ENCODE measurements around the gene CHMP5. TPM values are rescaled to one million over a fixed set of nuclear protein-coding genes. Genes with fewer than 3 reads are reported as not detected.

Gene CHMP5
- total RNA-seq, 1 donor from 2014 or later = 80.9 TPM

DNA sequence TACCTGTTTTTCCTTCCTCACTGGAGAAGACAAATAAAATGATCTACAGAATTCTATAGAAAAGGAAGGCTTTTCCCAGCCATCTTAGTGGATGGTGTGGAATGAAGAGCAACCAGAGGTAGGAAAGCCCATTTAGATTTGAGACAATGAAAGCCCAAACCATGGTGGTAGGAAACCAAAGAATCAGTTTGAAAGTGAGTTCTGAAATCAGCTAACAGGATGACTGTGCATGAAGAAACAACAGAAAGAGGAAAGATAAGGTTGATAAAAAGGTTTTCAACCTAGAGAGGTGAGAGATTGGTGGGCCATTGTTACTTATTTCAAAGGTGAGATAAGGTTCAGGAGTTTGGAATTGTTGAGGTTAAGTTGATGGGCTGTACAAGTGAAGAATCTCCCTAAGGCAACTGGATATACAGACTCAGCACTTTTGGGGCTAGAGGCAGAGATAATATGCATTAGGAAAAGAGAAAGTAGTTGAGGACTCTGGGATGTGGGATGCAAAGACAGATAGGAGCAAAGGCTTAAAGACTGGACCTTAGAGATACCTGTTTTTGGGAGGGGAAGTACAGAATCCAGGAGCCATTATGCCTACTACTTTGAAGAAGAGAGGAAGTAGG is 2.4 kb downstream of the CHMP5 start:
- no peak for DNase-seq
- TF ChIP-seq, protein P1, sequence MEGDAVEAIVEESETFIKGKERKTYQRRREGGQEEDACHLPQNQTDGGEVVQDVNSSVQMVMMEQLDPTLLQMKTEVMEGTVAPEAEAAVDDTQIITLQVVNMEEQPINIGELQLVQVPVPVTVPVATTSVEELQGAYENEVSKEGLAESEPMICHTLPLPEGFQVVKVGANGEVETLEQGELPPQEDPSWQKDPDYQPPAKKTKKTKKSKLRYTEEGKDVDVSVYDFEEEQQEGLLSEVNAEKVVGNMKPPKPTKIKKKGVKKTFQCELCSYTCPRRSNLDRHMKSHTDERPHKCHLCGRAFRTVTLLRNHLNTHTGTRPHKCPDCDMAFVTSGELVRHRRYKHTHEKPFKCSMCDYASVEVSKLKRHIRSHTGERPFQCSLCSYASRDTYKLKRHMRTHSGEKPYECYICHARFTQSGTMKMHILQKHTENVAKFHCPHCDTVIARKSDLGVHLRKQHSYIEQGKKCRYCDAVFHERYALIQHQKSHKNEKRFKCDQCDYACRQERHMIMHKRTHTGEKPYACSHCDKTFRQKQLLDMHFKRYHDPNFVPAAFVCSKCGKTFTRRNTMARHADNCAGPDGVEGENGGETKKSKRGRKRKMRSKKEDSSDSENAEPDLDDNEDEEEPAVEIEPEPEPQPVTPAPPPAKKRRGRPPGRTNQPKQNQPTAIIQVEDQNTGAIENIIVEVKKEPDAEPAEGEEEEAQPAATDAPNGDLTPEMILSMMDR (IDR thresholded peaks at IDR 0.05) = no peak
- intact Hi-C loops (cut with DNase I) = no loop called here
- peaks cover 27% of the 10 kb centered on the region for H3K4me1 ChIP-seq
- H3K36me3 ChIP-seq = peaks cover 68% of the 10 kb centered on the region
- no peaks in the 10 kb centered on the region for H3K9me3 ChIP-seq
- H3K27ac ChIP-seq = no peak overlapping the region
- no peak overlapping the region for H3K4me3 ChIP-seq
- no peak for ATAC-seq
- H3K27me3 ChIP-seq (ENCODE audit: low read depth) = no peaks in the 10 kb centered on the region

DNA sequence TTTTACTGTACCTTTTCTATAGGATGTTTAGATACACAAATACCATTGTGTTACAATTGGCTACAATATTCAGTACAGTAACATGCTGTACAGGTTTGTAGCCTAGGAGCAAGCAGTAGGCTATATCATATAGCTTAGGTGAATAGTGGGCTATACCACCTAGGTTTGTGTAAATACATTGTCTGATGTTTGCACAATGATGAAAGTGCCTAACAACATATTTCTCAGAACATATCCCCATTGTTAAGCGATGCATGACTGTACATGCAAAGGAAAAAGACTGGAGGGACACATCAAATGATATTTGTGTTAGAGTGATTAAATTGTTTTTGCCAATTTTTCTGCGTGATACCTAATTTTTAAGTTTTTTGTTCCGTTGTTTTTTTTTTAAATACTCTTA is 5.3 kb downstream of the CHMP5 start:
- no peak overlapping the region for H3K27ac ChIP-seq
- H3K27me3 ChIP-seq (ENCODE audit: low read depth) = no peaks in the 10 kb centered on the region
- peaks cover 94% of the 10 kb centered on the region for H3K36me3 ChIP-seq
- TF ChIP-seq, protein P1 (IDR thresholded peaks at IDR 0.05) = no peak
- H3K9me3 ChIP-seq = no peaks in the 10 kb centered on the region
- no peak overlapping the region for H3K4me3 ChIP-seq
- DNase-seq (no peak), ATAC-seq (no peak)
- intact Hi-C loops (cut with DNase I) = no loop called here
- peaks cover 15% of the 10 kb centered on the region for H3K4me1 ChIP-seq

DNA sequence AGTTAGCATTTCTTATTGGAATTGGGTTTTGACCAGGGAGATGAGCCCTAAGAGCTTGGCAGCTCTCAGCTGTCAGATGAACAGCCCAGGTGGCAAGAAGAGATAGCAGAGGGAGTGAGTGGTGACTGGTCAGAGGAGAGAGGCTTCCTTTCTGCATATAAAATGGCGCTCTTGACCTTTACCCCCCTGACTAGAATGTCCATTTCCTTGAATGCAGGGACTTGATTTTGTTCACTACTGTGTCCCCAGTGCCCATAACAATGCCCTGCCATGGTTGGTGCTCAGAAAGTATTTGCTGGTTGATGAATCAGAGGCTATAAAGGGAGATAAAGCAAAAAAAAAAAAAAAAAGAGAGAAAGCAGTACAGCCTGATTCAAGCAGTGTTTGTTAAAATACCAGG is 7.2 kb downstream of the CHMP5 start:
- Histone ChIP-seq H3K4me1 (no peaks in the 10 kb centered on the region), H3K4me3 (no peak overlapping the region), H3K9me3 (no peaks in the 10 kb centered on the region), H3K27me3 (ENCODE audit: low read depth) (no peaks in the 10 kb centered on the region), H3K36me3 (peaks cover 100% of the 10 kb centered on the region), H3K27ac (no peak overlapping the region)
- no peak for ATAC-seq
- TF ChIP-seq, protein P1 (IDR thresholded peaks at IDR 0.05) = no peak
- intact Hi-C loops (cut with DNase I) = no loop called here
- no peak for DNase-seq

DNA sequence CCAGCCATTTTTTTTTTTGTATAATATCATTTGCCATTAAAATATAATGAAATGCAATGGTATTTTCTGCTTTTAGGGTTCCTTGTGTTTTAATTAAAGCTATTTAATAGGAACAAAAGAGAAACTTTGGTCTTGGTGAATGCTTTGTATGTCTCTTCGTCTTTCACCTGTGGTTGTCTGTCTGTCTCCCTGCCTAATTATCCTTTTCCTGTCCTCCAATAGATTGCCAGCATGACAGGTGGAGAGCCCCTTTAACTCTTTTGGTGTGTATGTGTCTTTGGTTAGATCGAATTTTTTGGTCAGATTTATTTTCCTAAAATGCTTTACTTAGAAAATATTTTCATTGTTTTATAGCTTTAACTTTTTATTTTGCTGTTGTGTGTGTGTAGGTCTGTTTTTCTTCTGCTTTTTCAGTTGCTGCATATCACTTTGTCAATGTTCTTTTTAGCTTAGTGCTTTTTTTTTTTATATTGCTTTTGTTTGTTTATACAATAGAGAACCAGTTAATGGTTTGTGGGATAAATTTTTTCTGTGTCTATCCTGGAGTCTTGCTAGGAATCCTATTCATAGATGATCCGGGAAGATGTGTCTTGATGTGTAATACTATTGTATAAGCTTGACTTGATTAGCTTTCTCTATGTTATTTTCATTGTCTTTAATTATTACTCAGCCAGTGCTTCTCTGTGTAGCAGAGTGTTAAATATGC is 8.6 kb downstream of the CHMP5 start:
- H3K9me3 ChIP-seq = no peaks in the 10 kb centered on the region
- H3K36me3 ChIP-seq = peaks cover 100% of the 10 kb centered on the region

DNA sequence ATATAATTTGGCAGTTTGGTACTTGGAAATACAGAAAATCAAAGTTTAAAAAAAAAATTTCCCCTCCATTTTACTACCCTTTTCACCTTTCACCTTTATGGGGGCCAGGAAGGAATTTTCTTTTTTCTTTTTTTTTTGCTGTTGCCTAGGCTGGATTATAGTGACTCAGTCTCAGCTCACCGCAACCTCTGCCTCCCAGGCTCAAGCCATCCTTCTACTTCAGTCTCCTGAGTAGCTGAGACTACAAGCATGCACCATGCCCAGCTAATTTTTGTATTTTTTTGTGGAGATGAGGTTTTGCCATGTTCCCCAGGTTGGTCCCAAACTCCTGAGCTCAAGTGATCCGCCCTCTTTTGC is 9.1 kb downstream of the CHMP5 start:
- Histone ChIP-seq H3K9me3 (no peaks in the 10 kb centered on the region), H3K4me1 (no peaks in the 10 kb centered on the region), H3K27me3 (ENCODE audit: low read depth) (no peaks in the 10 kb centered on the region), H3K4me3 (no peak overlapping the region), H3K36me3 (peaks cover 100% of the 10 kb centered on the region), H3K27ac (no peak overlapping the region)
- ATAC-seq (no peak), DNase-seq (no peak)
- TF ChIP-seq, protein P1 (IDR thresholded peaks at IDR 0.05) = no peak
- intact Hi-C loops (cut with DNase I) = no loop called here

More for the DNA sequence above, 8.6 kb downstream of the CHMP5 start:
- no peak for ATAC-seq
- Histone ChIP-seq H3K27me3 (ENCODE audit: low read depth) (no peaks in the 10 kb centered on the region), H3K4me3 (no peak overlapping the region), H3K27ac (no peak overlapping the region), H3K4me1 (no peaks in the 10 kb centered on the region)
- TF ChIP-seq, protein P1 (IDR thresholded peaks at IDR 0.05) = no peak
- no peak for DNase-seq
- intact Hi-C loops (cut with DNase I) = no loop called here
